ENCODE data around the gene TAGAP.

Gene TAGAP

DNA sequence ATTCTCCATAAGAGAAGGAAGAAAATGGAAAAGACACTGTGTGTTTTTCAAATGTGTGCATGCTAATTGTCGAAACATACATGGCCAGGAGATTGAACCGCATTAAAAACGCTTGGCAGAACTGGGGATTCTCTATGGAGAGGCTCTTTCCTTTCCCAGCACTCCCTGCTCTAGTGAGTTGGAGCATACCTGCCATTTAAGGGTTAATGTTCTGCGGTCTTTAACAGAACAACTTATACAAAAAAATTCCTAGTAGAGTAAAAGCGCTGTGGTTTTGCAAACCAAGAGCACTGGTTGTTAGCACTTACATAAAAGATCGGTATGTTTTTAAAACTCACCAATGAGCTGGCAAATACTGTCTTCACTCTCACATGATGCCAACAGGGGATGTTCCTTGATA lies 1.5 kb downstream of the TAGAP start:
- Histone ChIP-seq H3K4me2 (ENCODE audit: low read depth, low read length, poor library complexity, severe bottlenecking) (peak overlapping the region; percentile 93), H3K4me3 (ENCODE audit: insufficient read depth, low read length, poor library complexity, severe bottlenecking) (peak overlapping the region; percentile 70), H3K79me2 (ENCODE audit: insufficient read depth, low read length) (peaks cover 22% of the 10 kb centered on the region), H3K36me3 (ENCODE audit: low read length) (peaks cover 48% of the 10 kb centered on the region), H3K9ac (ENCODE audit: low read length) (peak overlapping the region; percentile 69), H3K27ac (ENCODE audit: low read depth, low read length) (peak overlapping the region; percentile 75), H3K9me3 (ENCODE audit: insufficient read depth, low read length) (no peaks in the 10 kb centered on the region), H4K20me1 (ENCODE audit: low read depth, low read length) (no peaks in the 10 kb centered on the region), H2AFZ (ENCODE audit: low read depth, low read length, severe bottlenecking) (no peak overlapping the region), H3F3A (ENCODE audit: insufficient read depth) (peaks cover 40% of the 10 kb centered on the region), H3K9me2 (replicated peaks; ENCODE audit: insufficient read depth, low read length) (no peaks in the 10 kb centered on the region), H3K27me3 (ENCODE audit: low read length) (no peaks in the 10 kb centered on the region)
- TF ChIP-seq, protein P1, sequence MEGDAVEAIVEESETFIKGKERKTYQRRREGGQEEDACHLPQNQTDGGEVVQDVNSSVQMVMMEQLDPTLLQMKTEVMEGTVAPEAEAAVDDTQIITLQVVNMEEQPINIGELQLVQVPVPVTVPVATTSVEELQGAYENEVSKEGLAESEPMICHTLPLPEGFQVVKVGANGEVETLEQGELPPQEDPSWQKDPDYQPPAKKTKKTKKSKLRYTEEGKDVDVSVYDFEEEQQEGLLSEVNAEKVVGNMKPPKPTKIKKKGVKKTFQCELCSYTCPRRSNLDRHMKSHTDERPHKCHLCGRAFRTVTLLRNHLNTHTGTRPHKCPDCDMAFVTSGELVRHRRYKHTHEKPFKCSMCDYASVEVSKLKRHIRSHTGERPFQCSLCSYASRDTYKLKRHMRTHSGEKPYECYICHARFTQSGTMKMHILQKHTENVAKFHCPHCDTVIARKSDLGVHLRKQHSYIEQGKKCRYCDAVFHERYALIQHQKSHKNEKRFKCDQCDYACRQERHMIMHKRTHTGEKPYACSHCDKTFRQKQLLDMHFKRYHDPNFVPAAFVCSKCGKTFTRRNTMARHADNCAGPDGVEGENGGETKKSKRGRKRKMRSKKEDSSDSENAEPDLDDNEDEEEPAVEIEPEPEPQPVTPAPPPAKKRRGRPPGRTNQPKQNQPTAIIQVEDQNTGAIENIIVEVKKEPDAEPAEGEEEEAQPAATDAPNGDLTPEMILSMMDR (IDR thresholded peaks at IDR 0.05; ENCODE audit: insufficient read depth, low read length, poor library complexity, severe bottlenecking): no peak
- no peak for TF ChIP-seq EZH2phosphoT487 (conservative IDR thresholded peaks at IDR 0.05; ENCODE audit: low read length)

DNA sequence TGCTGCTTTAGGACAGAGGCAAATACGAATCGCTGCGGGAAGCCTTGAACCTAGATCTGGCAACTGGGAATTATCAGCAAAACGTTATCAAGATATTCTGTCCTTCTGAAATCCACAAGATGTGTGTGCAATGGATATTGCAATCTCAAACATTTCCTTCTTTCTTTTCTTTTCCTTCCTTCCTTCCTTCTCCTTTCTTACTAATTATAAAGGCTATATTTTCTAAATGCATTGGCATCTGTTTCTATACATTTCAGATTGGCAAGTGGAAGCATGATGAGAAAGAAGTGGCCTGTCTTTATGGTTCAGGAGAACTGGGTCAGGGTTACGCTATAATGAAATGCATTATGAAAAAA lies 2.0 kb downstream of the TAGAP start:
- Histone ChIP-seq H3K27me3 (ENCODE audit: low read length) (no peaks in the 10 kb centered on the region), H3K4me3 (ENCODE audit: insufficient read depth, low read length, poor library complexity, severe bottlenecking) (peak overlapping the region; percentile 70), H3K36me3 (ENCODE audit: low read length) (peaks cover 52% of the 10 kb centered on the region), H3K27ac (ENCODE audit: low read depth, low read length) (peak overlapping the region; percentile 75), H3K79me2 (ENCODE audit: insufficient read depth, low read length) (peaks cover 22% of the 10 kb centered on the region), H3K4me2 (ENCODE audit: low read depth, low read length, poor library complexity, severe bottlenecking) (peak overlapping the region; percentile 93), H3K9me2 (replicated peaks; ENCODE audit: insufficient read depth, low read length) (no peaks in the 10 kb centered on the region), H4K20me1 (ENCODE audit: low read depth, low read length) (no peaks in the 10 kb centered on the region), H2AFZ (ENCODE audit: low read depth, low read length, severe bottlenecking) (no peak overlapping the region), H3K9ac (ENCODE audit: low read length) (peak overlapping the region; percentile 69), H3F3A (ENCODE audit: insufficient read depth) (peaks cover 40% of the 10 kb centered on the region), H3K9me3 (ENCODE audit: insufficient read depth, low read length) (no peaks in the 10 kb centered on the region)
- TF ChIP-seq, protein P1 (IDR thresholded peaks at IDR 0.05; ENCODE audit: insufficient read depth, low read length, poor library complexity, severe bottlenecking): no peak
- no peak for TF ChIP-seq EZH2phosphoT487 (conservative IDR thresholded peaks at IDR 0.05; ENCODE audit: low read length)

DNA sequence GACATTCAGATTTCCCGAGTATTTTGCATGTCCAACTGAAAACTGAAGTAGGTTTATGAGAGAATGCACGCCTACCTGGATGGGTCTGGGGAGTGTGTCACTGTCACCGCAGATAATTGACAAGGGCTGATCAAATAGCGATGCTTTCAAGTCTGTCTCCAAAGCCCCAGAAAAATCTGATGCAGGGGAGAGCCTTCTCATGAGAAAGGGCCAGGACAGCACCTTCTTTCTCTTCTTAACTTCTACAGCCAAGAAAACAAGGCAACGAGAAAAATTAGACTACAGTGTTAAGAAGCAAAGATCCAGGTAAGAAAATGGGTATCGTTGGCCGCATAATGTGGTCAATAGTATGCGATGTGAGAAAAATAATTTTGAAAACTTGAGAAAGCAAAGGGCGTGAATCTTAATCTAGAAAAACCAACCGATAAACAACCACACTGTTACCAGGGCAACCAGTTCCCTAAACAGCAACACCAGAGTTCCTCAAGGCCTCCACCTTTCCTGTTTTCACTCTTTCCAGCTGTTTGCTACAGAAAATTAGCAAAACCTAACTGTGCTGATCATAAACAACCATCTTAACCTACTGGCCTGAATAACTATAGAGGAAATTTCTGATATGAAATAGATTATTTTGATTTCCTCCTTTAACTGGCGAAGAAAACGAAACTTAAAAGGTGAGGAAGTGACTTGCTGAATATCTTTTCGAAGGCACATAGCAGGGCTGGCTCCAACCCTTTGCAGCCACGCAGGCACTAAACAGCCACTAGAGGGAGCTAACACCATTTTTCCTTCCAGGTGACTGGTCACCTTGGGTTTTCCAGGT lies 2.6 kb downstream of the TAGAP start:
- peak overlapping the region; percentile 93 for H3K4me2 ChIP-seq (ENCODE audit: low read depth, low read length, poor library complexity, severe bottlenecking)
- H3K27ac ChIP-seq (ENCODE audit: low read depth, low read length): peak overlapping the region; percentile 75
- H3K79me2 ChIP-seq (ENCODE audit: insufficient read depth, low read length): peaks cover 22% of the 10 kb centered on the region
- peaks cover 40% of the 10 kb centered on the region for H3F3A ChIP-seq (ENCODE audit: insufficient read depth)
- peak overlapping the region; percentile 70 for H3K4me3 ChIP-seq (ENCODE audit: insufficient read depth, low read length, poor library complexity, severe bottlenecking)
- no peak for TF ChIP-seq EZH2phosphoT487 (conservative IDR thresholded peaks at IDR 0.05; ENCODE audit: low read length)
- TF ChIP-seq, protein P1 (IDR thresholded peaks at IDR 0.05; ENCODE audit: insufficient read depth, low read length, poor library complexity, severe bottlenecking): peak; percentile 93
- peak overlapping the region; percentile 69 for H3K9ac ChIP-seq (ENCODE audit: low read length)
- H3K36me3 ChIP-seq (ENCODE audit: low read length): peaks cover 58% of the 10 kb centered on the region
- no peaks in the 10 kb centered on the region for H3K9me2 ChIP-seq (replicated peaks; ENCODE audit: insufficient read depth, low read length)
- no peaks in the 10 kb centered on the region for H4K20me1 ChIP-seq (ENCODE audit: low read depth, low read length)
- no peaks in the 10 kb centered on the region for H3K9me3 ChIP-seq (ENCODE audit: insufficient read depth, low read length)
- H3K27me3 ChIP-seq (ENCODE audit: low read length): no peaks in the 10 kb centered on the region
- H2AFZ ChIP-seq (ENCODE audit: low read depth, low read length, severe bottlenecking): no peak overlapping the region

Data from SU-DHL-6 (cell line).